GM12878 (cell line): Measurements from ENCODE around the gene COPS3. TPM values are rescaled to one million over a fixed set of nuclear protein-coding genes. Genes with fewer than 3 reads are reported as not detected.
A peak's percentile ranks its signal among the peaks of the same experiment; 100 is the strongest.

Source experiments
- ATAC-seq: fragments of 200-7000 bp; cut with Tn5 transposase; 3 replicates; pipeline ENCODE4 v1.9.1; 2020; ENCODE audit warnings: mild to moderate bottlenecking, moderate library complexity
- BruUV-seq: library from RNA; stranded (reverse); fragments of 400-500 nt; replicated peaks from 2 replicates; lab custom pipeline; 2021; lab: Mats Ljungman, UMichigan
- CTCF ChIA-PET: fragments of 300-600 bp; sonication (Branson Sonifier 250); formaldehyde crosslinking; extraction: SDS; loops from one replicate; lab custom pipeline; 2021; ENCODE audit warnings: inconsistent platforms; lab: Yijun Ruan, JAX
- POLR2A ChIA-PET: fragments of 350-600 bp; formaldehyde crosslinking; extraction: SDS; loops from one replicate; lab custom pipeline; 2021; ENCODE audit warnings: inconsistent platforms; lab: Charles Lee
- RAD21 ChIA-PET: fragments of 300-600 bp; sonication (Branson Sonifier 250); formaldehyde crosslinking; loops from one replicate; lab custom pipeline; 2023; ENCODE audit warnings: antibody characterized with exemption; ENCODE audit not compliant: unreplicated experiment; lab: Charles Lee
- SMC1A ChIA-PET: fragments of 300-600 bp; sonication (Branson Sonifier 250); formaldehyde crosslinking; loops from one replicate; lab custom pipeline; 2023; ENCODE audit not compliant: unreplicated experiment, uncharacterized antibody; lab: Charles Lee
- DNase-seq: peaks from one replicate; pipeline ENCODE4 v3.0.0-alpha.2; 2011; ENCODE audit warnings: low read depth, low spot score
- FAIRE-seq: peaks from 3 replicates; lab custom pipeline; 2011; peaks lifted over from hg19 to GRCh38; lab: Jason Lieb, UNC
- H2AFZ ChIP-seq: 2 replicates; pipeline ENCODE4 v1.6.0; 2011; ENCODE audit warnings: low read depth, low read length, control low read depth; ENCODE audit not compliant: control insufficient read depth
- H3K27ac ChIP-seq: 2 replicates; pipeline ENCODE4 v1.5.1; 2011; ENCODE audit warnings: control low read depth; ENCODE audit not compliant: control insufficient read depth, insufficient read depth
- H3K27me3 ChIP-seq, 2 experiments: replicated peaks in 1 of 2; 2 replicates each; pipeline versions ENCODE4 v1.6.0 to v1.6.1; 2011; ENCODE audit warnings: low read length in 1 of 2; ENCODE audit not compliant: control insufficient read depth in 2 of 2, insufficient read depth in 2 of 2
- H3K36me3 ChIP-seq, 2 experiments: 2 replicates each; pipeline ENCODE4 v1.5.1; 2011; ENCODE audit warnings: low read length in 1 of 2; ENCODE audit not compliant: control insufficient read depth in 2 of 2, insufficient read depth in 2 of 2
- H3K4me1 ChIP-seq: 2 replicates; pipeline ENCODE4 v1.6.1; 2011; ENCODE audit warnings: mild to moderate bottlenecking, low read length, moderate library complexity, mixed read lengths; ENCODE audit not compliant: control insufficient read depth, insufficient read depth
- H3K4me2 ChIP-seq: 2 replicates; pipeline ENCODE4 v1.6.0; 2011; ENCODE audit warnings: control low read depth; ENCODE audit not compliant: control insufficient read depth, insufficient read depth
- H3K4me3 ChIP-seq: fragments of 200-600 bp; sonication (generic); 2 replicates; pipeline ENCODE4 v1.5.1; 2016
- H3K79me2 ChIP-seq: 2 replicates; pipeline ENCODE4 v1.6.0; 2011; ENCODE audit warnings: low read length; ENCODE audit not compliant: control insufficient read depth, insufficient read depth
- H3K9ac ChIP-seq: 2 replicates; pipeline ENCODE4 v1.8.0; 2011; ENCODE audit warnings: low read length, control low read depth, mixed read lengths; ENCODE audit not compliant: control insufficient read depth, insufficient read depth
- H3K9me3 ChIP-seq: replicated peaks from 3 replicates; pipeline ENCODE4 v1.5.1; 2011; ENCODE audit warnings: mild to moderate bottlenecking, low read length; ENCODE audit not compliant: control insufficient read depth, insufficient read depth
- H4K20me1 ChIP-seq: 2 replicates; pipeline ENCODE4 v1.6.0; 2011; ENCODE audit not compliant: control insufficient read depth, insufficient read depth
- CBFB ChIP-seq: IDR thresholded peaks from 2 replicates; pipeline ENCODE4 v1.6.1; 2016; ENCODE audit warnings: antibody characterized with exemption, low read depth
- CHD4 ChIP-seq: fragments of 200-600 bp; sonication (generic); IDR thresholded peaks from 2 replicates; pipeline ENCODE4 v1.6.1; 2016; ENCODE audit warnings: mild to moderate bottlenecking
- KLF5 ChIP-seq: fragments of 450-650 bp; IDR thresholded peaks from 2 replicates; pipeline ENCODE4 v1.6.1; 2014; ENCODE audit warnings: mild to moderate bottlenecking; ENCODE audit not compliant: partially characterized antibody
- RAD51 ChIP-seq: fragments of 450-650 bp; IDR thresholded peaks from 2 replicates; pipeline ENCODE4 v1.6.1; 2016; ENCODE audit warnings: moderate library complexity, mild to moderate bottlenecking, inconsistent platforms
- SIX5 ChIP-seq: IDR thresholded peaks from 2 replicates; pipeline ENCODE4 v1.6.1; 2011; ENCODE audit warnings: mild to moderate bottlenecking, low read depth, low read length, moderate library complexity; ENCODE audit not compliant: severe bottlenecking
- TCF3 ChIP-seq: IDR thresholded peaks from 2 replicates; pipeline ENCODE4 v1.6.1; 2012; ENCODE audit warnings: low read depth, mild to moderate bottlenecking, low read length, borderline replicate concordance; ENCODE audit not compliant: insufficient read depth
- WGBS: methylation state at CpG from one replicate; pipeline ENCODE4 v1.1.6; 2016; ENCODE audit warnings: low lambda C conversion rate; ENCODE audit not compliant: insufficient replicate concordance, insufficient coverage; ENCODE audit errors: missing lambda C conversion rate; 5-methylcytosine and 5-hydroxymethylcytosine counted together
- in situ Hi-C: fragments of 300-500 bp; cut with MboI; formaldehyde crosslinking; loops from 9 replicates; pipeline ENCODE4 v1.14.3; 2018; ENCODE audit warnings: mixed read lengths
- intact Hi-C: fragments of 100-400 bp; cut with micrococcal nuclease; formaldehyde crosslinking; loops from one replicate; pipeline ENCODE4 v1.14.2; 2022; ENCODE audit not compliant: unreplicated experiment
- polyA plus RNA-seq, 11 experiments: library from polyadenylated mRNA; depleted of rRNA in 4 of 11; unstranded in 6 of 11; stranded (reverse) in 5 of 11; fragments of >200 nt; fragmentation: Nextera tagmentation in 4 of 11; fragmentation: Illumina TruSeq in 1 of 11; extraction: Ambion mirVana in 4 of 11; extraction: Trizol in 1 of 11; gene quantifications; 1 replicate in 1 of 11; 2 replicates in 10 of 11; pipeline versions ENCODE4 v1.2.1 to v1.2.3, GENCODE V29; 2011 to 2016; ENCODE audit warnings: inconsistent platforms in 2 of 11, missing spikeins in 2 of 11, low read depth in 1 of 11
- total RNA-seq, 4 experiments: library from RNA; depleted of rRNA in 3 of 4; stranded (reverse); fragments of >200 nt in 3 of 4; fragmentation: Illumina TruSeq in 1 of 4; extraction: Trizol in 1 of 4; gene quantifications; 2 replicates each; pipeline versions ENCODE4 v1.2.1 to v1.2.3, GENCODE V29; 2013 to 2021
- TF ChIP-seq, protein P1 (sequence below): IDR thresholded peaks from 2 replicates; pipeline ENCODE4 v1.6.1; 2012; ENCODE audit warnings: low read depth, low read length, improper control_type of control experiment

COPS3 gene
- total and polyA plus RNA-seq, 10 of the 15 experiments (the other 5 are each of a cell fraction or from before 2014, with no cell fraction given), result 99.7 to 187 (median 133) TPM

DNA sequence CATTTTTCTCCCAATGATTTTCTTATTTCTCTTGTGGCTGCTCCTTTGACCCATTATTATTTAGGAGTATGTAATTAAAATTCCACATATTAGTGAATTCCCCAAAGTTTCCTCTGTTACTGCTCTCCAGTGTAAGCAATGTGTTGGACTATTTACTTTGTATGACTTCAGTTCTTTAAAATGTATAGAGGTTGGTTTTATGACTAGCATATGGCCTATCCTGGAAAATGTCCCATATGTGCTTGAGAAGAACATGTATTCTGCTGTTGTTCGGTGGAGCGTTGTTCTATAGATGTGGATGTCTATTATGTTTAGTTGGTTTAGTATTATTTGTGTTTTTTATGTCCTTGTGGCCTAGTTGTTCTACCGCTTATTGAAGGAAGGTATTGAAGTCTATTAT lies 16.2 kb upstream of the COPS3 start:
- no peak overlapping the region for H3K4me3 ChIP-seq
- ChIA-PET SMC1A (no interaction called here), RAD21 (no interaction called here)
- BruUV-seq, result no TSS peak
- H2AFZ ChIP-seq, result no peak overlapping the region
- H3K4me1 ChIP-seq, result peaks cover 22% of the 10 kb centered on the region
- H3K27ac ChIP-seq, result no peak overlapping the region
- no peaks in the 10 kb centered on the region for H4K20me1 ChIP-seq
- in situ Hi-C loops, result no loop called here
- H3K36me3 ChIP-seq, result no peaks in the 10 kb centered on the region
- no peak for FAIRE-seq
- no peaks in the 10 kb centered on the region; the same call in 2 of the 3 replicates for H3K9me3 ChIP-seq
- no peak for TF ChIP-seq CHD4
- TF ChIP-seq RAD51, result no peak
- TF ChIP-seq CBFB, result no peak
- TF ChIP-seq, protein P1, sequence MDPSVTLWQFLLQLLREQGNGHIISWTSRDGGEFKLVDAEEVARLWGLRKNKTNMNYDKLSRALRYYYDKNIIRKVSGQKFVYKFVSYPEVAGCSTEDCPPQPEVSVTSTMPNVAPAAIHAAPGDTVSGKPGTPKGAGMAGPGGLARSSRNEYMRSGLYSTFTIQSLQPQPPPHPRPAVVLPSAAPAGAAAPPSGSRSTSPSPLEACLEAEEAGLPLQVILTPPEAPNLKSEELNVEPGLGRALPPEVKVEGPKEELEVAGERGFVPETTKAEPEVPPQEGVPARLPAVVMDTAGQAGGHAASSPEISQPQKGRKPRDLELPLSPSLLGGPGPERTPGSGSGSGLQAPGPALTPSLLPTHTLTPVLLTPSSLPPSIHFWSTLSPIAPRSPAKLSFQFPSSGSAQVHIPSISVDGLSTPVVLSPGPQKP, result no peak
- TF ChIP-seq, all 136 proteins: peak for 0
- no peak for ATAC-seq
- no peak overlapping the region for H3K9ac ChIP-seq
- ChIA-PET POLR2A (no interaction called here), CTCF (interaction anchor here (1.0 kb wide), 1 partner anchor 16 kb away, joined by 3 read pairs; no protein-coding TSS in a partner anchor)
- no peaks in the 10 kb centered on the region for H3K79me2 ChIP-seq
- WGBS, result 96% methylated on average over 3 of the region's 3 CpGs
- intact Hi-C loops, result no loop called here
- no peak overlapping the region for H3K4me2 ChIP-seq
- no peak for DNase-seq
- H3K27me3 ChIP-seq, result no peaks in the 10 kb centered on the region

DNA sequence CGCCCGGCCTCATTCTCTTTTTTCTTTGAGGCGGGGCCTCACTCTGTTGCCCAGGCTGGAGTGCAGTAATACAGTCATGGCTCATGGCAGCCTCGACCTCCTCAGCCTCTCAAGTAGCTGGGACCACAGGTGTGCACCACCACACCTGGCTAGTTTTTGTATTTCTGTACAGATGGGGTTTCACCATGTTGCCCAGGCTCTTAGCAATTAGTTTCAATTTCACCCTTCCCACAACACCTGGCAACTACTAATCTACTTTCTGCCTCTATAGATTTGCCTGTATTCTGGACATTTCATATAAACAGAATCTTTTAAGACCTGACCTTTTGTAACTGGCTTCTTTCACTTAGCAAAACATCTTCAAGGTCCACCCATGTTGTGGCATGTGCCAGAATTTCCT lies 14.1 kb upstream of the COPS3 start:
- no peak for DNase-seq
- Histone ChIP-seq H4K20me1 (no peaks in the 10 kb centered on the region), H2AFZ (no peak overlapping the region), H3K4me1 (peaks cover 15% of the 10 kb centered on the region), H3K9me3 (no peaks in the 10 kb centered on the region; the same call in 2 of the 3 replicates), H3K36me3 (no peaks in the 10 kb centered on the region), H3K4me2 (peak overlapping the region; percentile 38; the same call in 1 of the 2 replicates), H3K9ac (no peak overlapping the region), H3K27me3 (no peaks in the 10 kb centered on the region), H3K4me3 (no peak overlapping the region), H3K79me2 (no peaks in the 10 kb centered on the region), H3K27ac (no peak overlapping the region)
- RAD21 ChIA-PET, result no interaction called here
- FAIRE-seq, result no peak
- SMC1A ChIA-PET, result no interaction called here
- ATAC-seq, result peak; percentile 49
- POLR2A ChIA-PET, result interaction anchor here (0.7 kb wide), 2 partner anchors 337 to 397 kb away, joined by 3 to 6 read pairs; no protein-coding TSS in a partner anchor
- 75% methylated on average over 4 of the region's 4 CpGs for WGBS
- in situ Hi-C loops (no loop called here), intact Hi-C loops (no loop called here)
- CTCF ChIA-PET, result interaction anchor here (0.6 to 1.0 kb wide), 2 partner anchors 17 to 295 kb away, joined by 5 to 6 read pairs; no protein-coding TSS in a partner anchor
- BruUV-seq, result no TSS peak
- TF ChIP-seq TCF3 (peak; percentile 45; the same call in 1 of the 2 replicates), KLF5 (no peak), SIX5 (no peak)
